Measurements from ENCODE around the gene OR4C46. TPM values are rescaled to one million over a fixed set of nuclear protein-coding genes. Genes with fewer than 3 reads are reported as not detected.
"Not testable (repeated sequence)": the region's sequence is repeated elsewhere in the genome, so short reads cannot be mapped to it uniquely, and the experiment has no call there.

Gene OR4C46
- not detected for total RNA-seq

GRCh38 chr11:54603898-54604297 is at the start of gene OR4C46:
Gene OR4C46, minus strand, starts transcription at chr11:54603998. Its CDS starts 0 bp downstream, at chr11:54603998.
- Mint-ChIP-seq H3K36me3 (ENCODE audit: insufficient read depth) (no peaks in the 10 kb centered on the region), H3K4me3 (no peak within 1 kb of the TSS), H3K4me1 (ENCODE audit: low read depth) (no peaks in the 10 kb centered on the region), H3K9me3 (peaks cover 14% of the 10 kb centered on the region), H3K27me3 (ENCODE audit: low read depth) (no peaks in the 10 kb centered on the region)
- DNase-seq: no peak
- no peak for ATAC-seq

- peaks cover 28% of the 10 kb centered on the region for H3K9me3 Mint-ChIP-seq
- not testable (repeated sequence) for H3K36me3 Mint-ChIP-seq (ENCODE audit: insufficient read depth); H3K27me3 Mint-ChIP-seq (ENCODE audit: low read depth); ATAC-seq; DNase-seq; H3K4me3 Mint-ChIP-seq; H3K4me1 Mint-ChIP-seq (ENCODE audit: low read depth)
Observed at GRCh38 chr11:54645606-54646005, 41.8 kb upstream of the OR4C46 start.

- not testable (repeated sequence) for ATAC-seq; H3K4me1 Mint-ChIP-seq (ENCODE audit: low read depth); DNase-seq; H3K4me3 Mint-ChIP-seq; H3K27me3 Mint-ChIP-seq (ENCODE audit: low read depth); H3K36me3 Mint-ChIP-seq (ENCODE audit: insufficient read depth)
- H3K9me3 Mint-ChIP-seq: peaks cover 34% of the 10 kb centered on the region
Observed at GRCh38 chr11:54561439-54561838, 42.4 kb downstream of the OR4C46 start.

GRCh38 chr11:54558919-54559318 is 44.9 kb downstream of the OR4C46 start:
- no peaks in the 10 kb centered on the region for H3K36me3 Mint-ChIP-seq (ENCODE audit: insufficient read depth)
- ATAC-seq (no peak), DNase-seq (no peak)
- H3K27me3 Mint-ChIP-seq (ENCODE audit: low read depth): no peaks in the 10 kb centered on the region
- no peak overlapping the region for H3K4me3 Mint-ChIP-seq
- H3K9me3 Mint-ChIP-seq: peaks cover 23% of the 10 kb centered on the region
- H3K4me1 Mint-ChIP-seq (ENCODE audit: low read depth): no peaks in the 10 kb centered on the region

GRCh38 chr11:54558407-54558806 is 45.4 kb downstream of the OR4C46 start:
- H3K36me3 Mint-ChIP-seq (ENCODE audit: insufficient read depth): no peaks in the 10 kb centered on the region
- DNase-seq: no peak
- H3K4me1 Mint-ChIP-seq (ENCODE audit: low read depth): no peaks in the 10 kb centered on the region
- H3K27me3 Mint-ChIP-seq (ENCODE audit: low read depth): no peaks in the 10 kb centered on the region
- ATAC-seq: no peak
- peaks cover 23% of the 10 kb centered on the region for H3K9me3 Mint-ChIP-seq
- no peak overlapping the region for H3K4me3 Mint-ChIP-seq

Other genes starting within 250 kb of the OR4C46 start
- gene OR4A5, start 102.8 kb upstream of the OR4C46 start, total RNA-seq: not detected

All from activated T-cell treated with anti-CD3 and anti-CD28 coated beads, Interleukin-2, amount 50 U/mL, for 4 hours (primary cell).